ENCODE results near the gene RBBP4. TPM values are rescaled to one million over a fixed set of nuclear protein-coding genes. Genes with fewer than 3 reads are reported as not detected.

The RBBP4 gene
- total and polyA plus RNA-seq, 2 of the 8 experiments (the other 6 are each of a cell fraction or from before 2014, with no cell fraction given) = 147 to 397 TPM

GRCh38 chr1:32724678-32725614 lies 73.9 kb downstream of the RBBP4 start (continued):
- TF ChIP-seq CTCF (IDR thresholded peaks at IDR 0.05; ENCODE audit: control extremely low read depth in 1 of 3, insufficient read depth in 1 of 3, low read depth in 1 of 3, low read length in 3 of 3) = no peak
